HCT116 (cell line): Measurements from ENCODE around the gene MSH3.

Source experiments
- EZH2phosphoT487 ChIP-seq: fragments of 200-600 bp; IDR thresholded peaks from 2 replicates; pipeline ENCODE4 v1.6.1; 2018; ENCODE audit warnings: antibody characterized with exemption, borderline replicate concordance
- JUND ChIP-seq: IDR thresholded peaks from 2 replicates; pipeline ENCODE4 v1.6.1; 2012
- POLR2A ChIP-seq: IDR thresholded peaks from 2 replicates; pipeline ENCODE4 v1.7.0; 2011; ENCODE audit warnings: borderline replicate concordance; ENCODE audit not compliant: insufficient read depth, insufficient read length; ENCODE audit errors: extremely low read depth
- YY1 ChIP-seq: IDR thresholded peaks from 2 replicates; pipeline ENCODE4 v1.6.1; 2011; ENCODE audit warnings: low read length, low read depth, moderate library complexity, mild to moderate bottlenecking; ENCODE audit not compliant: insufficient replicate concordance; ENCODE audit errors: extremely low read depth
- TF ChIP-seq, protein P1 (sequence below), 3 experiments: fragments of 200-600 bp in 1 of 3; sonication (generic) in 1 of 3; IDR thresholded peaks in 2 of 3; conservative IDR thresholded peaks in 1 of 3; 2 replicates each; pipeline ENCODE4 v1.5.1; 2012 to 2017; ENCODE audit warnings: low read depth in 2 of 3, low read length in 2 of 3, antibody characterized with exemption in 1 of 3, borderline replicate concordance in 1 of 3, control low read depth in 1 of 3, mild to moderate bottlenecking in 1 of 3, mixed read lengths in 1 of 3, mixed run types in 1 of 3, moderate library complexity in 1 of 3; ENCODE audit not compliant: insufficient read depth in 1 of 3
- TF ChIP-seq, protein P2 (sequence below): IDR thresholded peaks from 2 replicates; pipeline ENCODE4 v1.6.1; 2012

DNA sequence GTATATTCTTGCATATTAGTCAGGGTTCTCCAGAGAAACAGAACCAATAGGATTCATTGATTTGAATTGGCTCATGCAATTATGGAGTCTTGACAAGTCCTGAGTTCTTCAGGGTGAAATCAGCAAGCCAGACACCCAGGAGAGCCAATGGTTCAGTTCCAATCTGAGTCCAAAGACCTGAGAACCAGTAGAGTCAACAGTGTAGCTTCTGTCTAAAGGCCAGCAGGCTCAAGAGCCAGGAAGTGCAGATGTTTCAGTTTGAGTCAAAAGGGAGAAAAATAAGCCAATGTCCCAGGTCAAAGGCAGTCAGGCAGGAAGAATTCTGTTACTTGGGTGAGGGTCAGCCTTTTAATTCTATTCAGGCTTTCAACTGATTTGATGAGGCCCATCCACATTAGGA is 46.6 kb upstream of the MSH3 start:
- TF ChIP-seq POLR2A (no peak), EZH2phosphoT487 (no peak), JUND (no peak), YY1 (no peak)
- TF ChIP-seq, protein P1, sequence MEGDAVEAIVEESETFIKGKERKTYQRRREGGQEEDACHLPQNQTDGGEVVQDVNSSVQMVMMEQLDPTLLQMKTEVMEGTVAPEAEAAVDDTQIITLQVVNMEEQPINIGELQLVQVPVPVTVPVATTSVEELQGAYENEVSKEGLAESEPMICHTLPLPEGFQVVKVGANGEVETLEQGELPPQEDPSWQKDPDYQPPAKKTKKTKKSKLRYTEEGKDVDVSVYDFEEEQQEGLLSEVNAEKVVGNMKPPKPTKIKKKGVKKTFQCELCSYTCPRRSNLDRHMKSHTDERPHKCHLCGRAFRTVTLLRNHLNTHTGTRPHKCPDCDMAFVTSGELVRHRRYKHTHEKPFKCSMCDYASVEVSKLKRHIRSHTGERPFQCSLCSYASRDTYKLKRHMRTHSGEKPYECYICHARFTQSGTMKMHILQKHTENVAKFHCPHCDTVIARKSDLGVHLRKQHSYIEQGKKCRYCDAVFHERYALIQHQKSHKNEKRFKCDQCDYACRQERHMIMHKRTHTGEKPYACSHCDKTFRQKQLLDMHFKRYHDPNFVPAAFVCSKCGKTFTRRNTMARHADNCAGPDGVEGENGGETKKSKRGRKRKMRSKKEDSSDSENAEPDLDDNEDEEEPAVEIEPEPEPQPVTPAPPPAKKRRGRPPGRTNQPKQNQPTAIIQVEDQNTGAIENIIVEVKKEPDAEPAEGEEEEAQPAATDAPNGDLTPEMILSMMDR (IDR thresholded peaks at IDR 0.05 in 2 of 3, conservative IDR thresholded peaks at IDR 0.05 in 1 of 3; ENCODE audit: borderline replicate concordance in 1 of 3, insufficient read depth in 1 of 3, low read depth in 2 of 3, low read length in 2 of 3), result no peak
- TF ChIP-seq, protein P2, sequence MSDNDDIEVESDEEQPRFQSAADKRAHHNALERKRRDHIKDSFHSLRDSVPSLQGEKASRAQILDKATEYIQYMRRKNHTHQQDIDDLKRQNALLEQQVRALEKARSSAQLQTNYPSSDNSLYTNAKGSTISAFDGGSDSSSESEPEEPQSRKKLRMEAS, result no peak
